Neural cell (in vitro differentiated cells): ENCODE measurements around the gene CHRNA4. TPM values are rescaled to one million over a fixed set of nuclear protein-coding genes. Genes with fewer than 3 reads are reported as not detected.

Experiments
- H2AFZ ChIP-seq: fragments of 200-600, 300-800 bp; sonication (generic), shearing (Covaris generic); 2 replicates; pipeline ENCODE4 v1.6.0; 2014; ENCODE audit warnings: low read depth, mild to moderate bottlenecking, antibody characterized with exemption, low read length, moderate library complexity
- H3F3A ChIP-seq: fragments of 200-600 bp; shearing (Covaris generic); 2 replicates; pipeline ENCODE4 v1.6.1; 2016; ENCODE audit warnings: mild to moderate bottlenecking, moderate library complexity, mixed read lengths, antibody characterized with exemption, low read length; ENCODE audit not compliant: insufficient read depth, poor library complexity, severe bottlenecking
- H3K27ac ChIP-seq: fragments of 200-600, 300-800 bp; sonication (generic), shearing (Covaris generic); 2 replicates; pipeline ENCODE4 v1.5.1; 2014; ENCODE audit warnings: mild to moderate bottlenecking, low read length, moderate library complexity
- H3K27me3 ChIP-seq: fragments of 300-800, 200-600 bp; sonication (generic), shearing (Covaris generic); 2 replicates; pipeline ENCODE4 v1.6.0; 2014; ENCODE audit warnings: mild to moderate bottlenecking, low read depth, low read length, moderate library complexity; ENCODE audit not compliant: insufficient read depth
- H3K36me3 ChIP-seq: fragments of 300-800, 200-600 bp; sonication (generic), shearing (Covaris generic); 2 replicates; pipeline ENCODE4 v1.5.1; 2014; ENCODE audit warnings: mild to moderate bottlenecking, antibody characterized with exemption, low read length, moderate library complexity; ENCODE audit not compliant: insufficient read depth
- H3K4me2 ChIP-seq: fragments of 300-800, 200-600 bp; sonication (generic), shearing (Covaris generic); 2 replicates; pipeline ENCODE4 v1.6.0; 2014; ENCODE audit warnings: mild to moderate bottlenecking, low read length
- H3K4me3 ChIP-seq: fragments of 300-800, 200-600 bp; sonication (generic), shearing (Covaris generic); 2 replicates; pipeline ENCODE4 v1.5.1; 2014; ENCODE audit warnings: mild to moderate bottlenecking, low read length, moderate library complexity
- H3K79me2 ChIP-seq: fragments of 200-600 bp; shearing (Covaris generic); replicated peaks from 2 replicates; pipeline ENCODE4 v1.6.0; 2014; ENCODE audit warnings: mild to moderate bottlenecking, low read length, moderate library complexity; ENCODE audit not compliant: insufficient read depth
- H3K9ac ChIP-seq: fragments of 300-800, 200-600 bp; sonication (generic), shearing (Covaris generic); 2 replicates; pipeline ENCODE4 v1.6.1; 2016; ENCODE audit warnings: mild to moderate bottlenecking, low read length, mixed read lengths
- H3K9me2 ChIP-seq: fragments of 200-600 bp; shearing (Covaris generic); 2 replicates; pipeline ENCODE4 v1.6.1; 2016; ENCODE audit warnings: mild to moderate bottlenecking, low read length, mixed read lengths; ENCODE audit not compliant: insufficient read depth
- H3K9me3 ChIP-seq: fragments of 200-600, 300-800 bp; sonication (generic), shearing (Covaris generic); 2 replicates; pipeline ENCODE4 v1.6.1; 2016; ENCODE audit warnings: mild to moderate bottlenecking, mixed run types, low read length, moderate library complexity, mixed read lengths
- H4K20me1 ChIP-seq: fragments of 200-600 bp; shearing (Covaris generic); 2 replicates; pipeline ENCODE4 v1.6.1; 2016; ENCODE audit warnings: mild to moderate bottlenecking, mixed run types; ENCODE audit not compliant: insufficient read depth
- CTCF ChIP-seq: fragments of 450-650 bp; IDR thresholded peaks from 2 replicates; pipeline ENCODE4 v1.5.1; 2014; ENCODE audit warnings: antibody characterized with exemption, mild to moderate bottlenecking, moderate library complexity; ENCODE audit not compliant: poor library complexity, severe bottlenecking
- EP300 ChIP-seq: fragments of 450-650 bp; conservative IDR thresholded peaks from 2 replicates; pipeline ENCODE4 v1.6.1; 2014; ENCODE audit warnings: antibody characterized with exemption, mild to moderate bottlenecking, moderate library complexity; ENCODE audit not compliant: poor library complexity, severe bottlenecking
- EZH2 ChIP-seq: fragments of 200-600, 300-800 bp; shearing (Covaris generic), sonication (generic); IDR thresholded peaks from 2 replicates; pipeline ENCODE4 v1.6.1; 2014; ENCODE audit warnings: antibody characterized with exemption, low read length, borderline replicate concordance, mild to moderate bottlenecking; ENCODE audit not compliant: insufficient read depth, poor library complexity, severe bottlenecking
- MXI1 ChIP-seq: fragments of 450-650 bp; conservative IDR thresholded peaks from 2 replicates; pipeline ENCODE4 v1.6.1; 2014; ENCODE audit warnings: antibody characterized with exemption, mild to moderate bottlenecking; ENCODE audit not compliant: poor library complexity, severe bottlenecking
- POLR2AphosphoS5 ChIP-seq: IDR thresholded peaks from 2 replicates; pipeline ENCODE4 v1.6.1; 2012
- RAD21 ChIP-seq: fragments of 450-650 bp; conservative IDR thresholded peaks from 2 replicates; pipeline ENCODE4 v1.6.1; 2014; ENCODE audit warnings: antibody characterized with exemption, mild to moderate bottlenecking, moderate library complexity
- REST ChIP-seq: IDR thresholded peaks from 2 replicates; pipeline ENCODE4 v1.6.1; 2012; ENCODE audit warnings: borderline replicate concordance
- SMC3 ChIP-seq: fragments of 450-650 bp; conservative IDR thresholded peaks from 2 replicates; pipeline ENCODE4 v1.6.1; 2014; ENCODE audit warnings: antibody characterized with exemption, mild to moderate bottlenecking, moderate library complexity; ENCODE audit not compliant: poor library complexity
- TAF1 ChIP-seq: IDR thresholded peaks from 2 replicates; pipeline ENCODE4 v1.6.1; 2012; ENCODE audit warnings: low read depth
- polyA plus RNA-seq: library from polyadenylated mRNA; depleted of rRNA; stranded (reverse); fragments of >200 nt; gene quantifications from 2 replicates; pipeline ENCODE4 v1.2.3, GENCODE V29; 2014

The CHRNA4 gene
- polyA plus RNA-seq, 1 donor from 2014 or later = 6.8 TPM

- Histone ChIP-seq H3K79me2 (no peaks in the 10 kb centered on the region), H3K4me3 (no peak overlapping the region), H3K9me2 (no peaks in the 10 kb centered on the region), H3F3A (no peaks in the 10 kb centered on the region), H3K4me2 (no peak overlapping the region), H2AFZ (no peak overlapping the region), H4K20me1 (no peaks in the 10 kb centered on the region), H3K9me3 (no peaks in the 10 kb centered on the region), H3K9ac (no peak overlapping the region), H3K36me3 (no peaks in the 10 kb centered on the region), H3K27me3 (no peaks in the 10 kb centered on the region), H3K27ac (no peak overlapping the region)
- no peak for TF ChIP-seq POLR2AphosphoS5
- no peak for TF ChIP-seq CTCF
- TF ChIP-seq REST = no peak
- no peak for TF ChIP-seq EP300
- TF ChIP-seq EZH2 = no peak
- no peak for TF ChIP-seq TAF1
- no peak for TF ChIP-seq SMC3
- TF ChIP-seq MXI1 = no peak
- no peak for TF ChIP-seq RAD21
Observed at GRCh38 chr20:63295846-63296245, 65.3 kb downstream of the CHRNA4 start.

- no peak overlapping the region for H3K9ac ChIP-seq
- H3K4me3 ChIP-seq = no peak overlapping the region
- H3K27ac ChIP-seq = no peak overlapping the region
- H3F3A ChIP-seq = no peaks in the 10 kb centered on the region
- H3K9me2 ChIP-seq = no peaks in the 10 kb centered on the region
- no peaks in the 10 kb centered on the region for H3K79me2 ChIP-seq
- H3K9me3 ChIP-seq = no peaks in the 10 kb centered on the region
- no peaks in the 10 kb centered on the region for H3K27me3 ChIP-seq
- H3K36me3 ChIP-seq = no peaks in the 10 kb centered on the region
- peak; percentile 51 for TF ChIP-seq CTCF
- TF ChIP-seq EZH2 = no peak
- no peak for TF ChIP-seq POLR2AphosphoS5
- no peak for TF ChIP-seq EP300
- no peak for TF ChIP-seq REST
- no peak overlapping the region for H2AFZ ChIP-seq
- H4K20me1 ChIP-seq = no peaks in the 10 kb centered on the region
- H3K4me2 ChIP-seq = no peak overlapping the region
Observed at GRCh38 chr20:63295422-63295821, 65.7 kb downstream of the CHRNA4 start.
